Liver (tissue), 9 donors: Measurements from ENCODE around the gene RABIF. TPM values are rescaled to one million over a fixed set of nuclear protein-coding genes. Genes with fewer than 3 reads are reported as not detected.

Source experiments
- DNase-seq: peaks from one replicate; pipeline ENCODE4 v3.0.0-alpha.2; 2017; ENCODE audit warnings: low spot score
- H3K27ac ChIP-seq, 2 donors: one replicate each; pipeline ENCODE4 v1.7.0; 2013; ENCODE audit warnings: inconsistent platforms in 2 of 2, low read length in 2 of 2, control low read depth in 1 of 2, low read depth in 1 of 2, mild to moderate bottlenecking in 1 of 2
- H3K27me3 ChIP-seq, 4 donors: one replicate each; pipeline versions ENCODE4 v1.6.1 to v1.7.0; 2013; ENCODE audit warnings: low read length in 3 of 4, inconsistent platforms in 1 of 4, mild to moderate bottlenecking in 1 of 4, moderate library complexity in 1 of 4; ENCODE audit not compliant: control insufficient read depth in 4 of 4, insufficient read depth in 4 of 4
- H3K36me3 ChIP-seq, 4 donors: one replicate each; pipeline versions ENCODE4 v1.6.1 to v1.7.0; 2013; ENCODE audit warnings: low read length in 3 of 4, mild to moderate bottlenecking in 3 of 4, low read depth in 1 of 4, moderate library complexity in 1 of 4; ENCODE audit not compliant: control insufficient read depth in 4 of 4, insufficient read depth in 3 of 4
- H3K4me1 ChIP-seq, 4 donors: one replicate each; pipeline versions ENCODE4 v1.6.1 to v1.7.0; 2013; ENCODE audit warnings: low read length in 3 of 4, mild to moderate bottlenecking in 3 of 4, moderate library complexity in 1 of 4; ENCODE audit not compliant: control insufficient read depth in 4 of 4, insufficient read depth in 4 of 4
- H3K4me3 ChIP-seq, 3 donors: one replicate each; pipeline versions ENCODE4 v1.6.1 to v1.7.0; 2013; ENCODE audit warnings: low read length in 3 of 3, control low read depth in 1 of 3, low read depth in 1 of 3, mild to moderate bottlenecking in 1 of 3
- H3K9ac ChIP-seq, 2 donors: one replicate each; pipeline ENCODE4 v1.7.0; 2013; ENCODE audit warnings: low read length in 2 of 2, mild to moderate bottlenecking in 2 of 2, moderate library complexity in 2 of 2, control low read depth in 1 of 2, low read depth in 1 of 2
- H3K9me3 ChIP-seq, 4 donors: one replicate each; pipeline versions ENCODE4 v1.6.1 to v1.7.0; 2013; ENCODE audit warnings: low read length in 3 of 4; ENCODE audit not compliant: control insufficient read depth in 4 of 4
- ATF3 ChIP-seq: IDR thresholded peaks from 2 replicates; pipeline ENCODE4 v1.6.1; 2016; ENCODE audit warnings: antibody characterized with exemption
- CTCF ChIP-seq: fragments of 150-350 bp; IDR thresholded peaks from 2 replicates; pipeline ENCODE4 v1.5.1; 2017; ENCODE audit warnings: improper control_type of control experiment, low read depth, low read length; ENCODE audit not compliant: missing input control
- EGR1 ChIP-seq, 2 donors: IDR thresholded peaks; 2 replicates each; pipeline ENCODE4 v1.6.1; 2016 to 2018; ENCODE audit warnings: antibody characterized with exemption in 2 of 2, low read depth in 2 of 2
- GABPA ChIP-seq, 2 donors: IDR thresholded peaks in 1 of 2; conservative IDR thresholded peaks in 1 of 2; 2 replicates each; pipeline ENCODE4 v1.6.1; 2016; ENCODE audit warnings: antibody characterized with exemption in 2 of 2, mild to moderate bottlenecking in 1 of 2, moderate library complexity in 1 of 2
- HNF4A ChIP-seq, 2 donors: conservative IDR thresholded peaks; 2 replicates each; pipeline ENCODE4 v1.6.1; 2016; ENCODE audit warnings: antibody characterized with exemption in 2 of 2, mild to moderate bottlenecking in 2 of 2
- HNF4G ChIP-seq: IDR thresholded peaks from 2 replicates; pipeline ENCODE4 v1.6.1; 2016; ENCODE audit warnings: antibody characterized with exemption
- JUND ChIP-seq, 2 donors: IDR thresholded peaks; 2 replicates each; pipeline ENCODE4 v1.6.1; 2016; ENCODE audit warnings: antibody characterized with exemption in 2 of 2
- MAX ChIP-seq: IDR thresholded peaks from 2 replicates; pipeline ENCODE4 v1.6.1; 2016; ENCODE audit warnings: antibody characterized with exemption
- NR2F2 ChIP-seq: IDR thresholded peaks from 2 replicates; pipeline ENCODE4 v1.6.1; 2016; ENCODE audit warnings: antibody characterized with exemption
- REST ChIP-seq: IDR thresholded peaks from 2 replicates; pipeline ENCODE4 v1.6.1; 2016; ENCODE audit warnings: antibody characterized with exemption, mild to moderate bottlenecking
- RXRA ChIP-seq, 2 donors: IDR thresholded peaks; 2 replicates each; pipeline ENCODE4 v1.6.1; 2017 to 2018; ENCODE audit warnings: antibody characterized with exemption in 2 of 2, mild to moderate bottlenecking in 1 of 2
- SP1 ChIP-seq: IDR thresholded peaks from 2 replicates; pipeline ENCODE4 v1.6.1; 2018; ENCODE audit warnings: antibody characterized with exemption, mild to moderate bottlenecking
- TAF1 ChIP-seq: conservative IDR thresholded peaks from 2 replicates; pipeline ENCODE4 v1.6.1; 2016; ENCODE audit warnings: antibody characterized with exemption, mild to moderate bottlenecking
- YY1 ChIP-seq: IDR thresholded peaks from 2 replicates; pipeline ENCODE4 v1.6.1; 2016; ENCODE audit warnings: antibody characterized with exemption, mild to moderate bottlenecking
- ZBTB33 ChIP-seq: IDR thresholded peaks from 2 replicates; pipeline ENCODE4 v1.6.1; 2016; ENCODE audit warnings: antibody characterized with exemption
- WGBS: extraction: QIAGEN DNeasy Blood & Tissue Kit; methylation state at CpG from one replicate; pipeline ENCODE4 v1.1.7; 2013; 5-methylcytosine and 5-hydroxymethylcytosine counted together
- polyA plus RNA-seq, 2 donors: library from polyadenylated mRNA; stranded (reverse) in 1 of 2; unstranded in 1 of 2; fragments of 200-250 nt in 1 of 2; fragments of >200 nt in 1 of 2; fragmentation: Nextera tagmentation in 1 of 2; extraction: Ambion mirVana in 1 of 2; gene quantifications; one replicate each; pipeline versions ENCODE4 v1.2.1 to v1.2.3, GENCODE V29; 2013 to 2015
- total RNA-seq, 2 donors: library from RNA; depleted of rRNA; stranded (reverse); fragments of >200 nt; gene quantifications; one replicate each; pipeline ENCODE4 v1.2.3, GENCODE V29; 2014
- donor health status: healthy.
- donor health status: healthy.
- donor health status: healthy.
- donor health status: healthy.
- donor health status: healthy.

The RABIF gene
- total and polyA plus RNA-seq, 4 donors, result 3.6 to 7.5 (median 4.3) TPM

- peak in 1 of 2 donors; percentile 43 for TF ChIP-seq HNF4A (conservative IDR thresholded peaks at IDR 0.05)
- peak in 1 of 2 donors; percentile 53 for TF ChIP-seq GABPA (IDR thresholded peaks at IDR 0.05 in 1 of 2, conservative IDR thresholded peaks at IDR 0.05 in 1 of 2)
- TF ChIP-seq TAF1, result no peak
- TF ChIP-seq EGR1 (IDR thresholded peaks at IDR 0.05; ENCODE audit: low read depth in 2 of 2), result peak in 1 of 2 donors; percentile 42
Measured at GRCh38 chr1:202926581-202927491, 37.9 kb upstream of the RABIF start, which contains the start of gene KLHL12 (continued).

- H3K4me3 ChIP-seq, result no peak overlapping the region
- H3K27me3 ChIP-seq, result no peaks in the 10 kb centered on the region
- no peak overlapping the region for H3K27ac ChIP-seq
- DNase-seq, result no peak
- WGBS, result 94% methylated on average over 3 of the region's 3 CpGs
- peaks cover 0 to 15% (median 7%) of the 10 kb centered on the region in 4 donors for H3K36me3 ChIP-seq
- peaks cover 0 to 9% (median 7%) of the 10 kb centered on the region in 4 donors for H3K4me1 ChIP-seq
- no peaks in the 10 kb centered on the region for H3K9me3 ChIP-seq
- H3K9ac ChIP-seq, result no peak overlapping the region
- no peak for TF ChIP-seq MAX
- no peak for TF ChIP-seq YY1
- TF ChIP-seq SP1, result no peak
- TF ChIP-seq RXRA (IDR thresholded peaks at IDR 0.05), result no peak
- TF ChIP-seq ATF3, result no peak
- TF ChIP-seq NR2F2, result no peak
- no peak for TF ChIP-seq TAF1
- no peak for TF ChIP-seq CTCF
- TF ChIP-seq ZBTB33, result no peak
- TF ChIP-seq HNF4G, result no peak
- no peak for TF ChIP-seq GABPA (IDR thresholded peaks at IDR 0.05 in 1 of 2, conservative IDR thresholded peaks at IDR 0.05 in 1 of 2)
- no peak for TF ChIP-seq JUND (IDR thresholded peaks at IDR 0.05)
Measured at GRCh38 chr1:202923533-202923932, 34.6 kb upstream of the RABIF start.

- H3K4me1 ChIP-seq, result no peaks in the 10 kb centered on the region
- no peaks in the 10 kb centered on the region for H3K27me3 ChIP-seq
- no peaks in the 10 kb centered on the region for H3K9me3 ChIP-seq
- peaks cover 9 to 51% (median 35%) of the 10 kb centered on the region in 4 donors for H3K36me3 ChIP-seq
- TF ChIP-seq ATF3, result no peak
- no peak for TF ChIP-seq NR2F2
- TF ChIP-seq TAF1, result no peak
- TF ChIP-seq HNF4A (conservative IDR thresholded peaks at IDR 0.05), result no peak
- TF ChIP-seq JUND (IDR thresholded peaks at IDR 0.05), result no peak
- no peak for TF ChIP-seq HNF4G
- TF ChIP-seq EGR1 (IDR thresholded peaks at IDR 0.05; ENCODE audit: low read depth in 2 of 2), result no peak
- no peak for TF ChIP-seq SP1
- no peak for TF ChIP-seq REST
- no peak for TF ChIP-seq CTCF
- H3K4me3 ChIP-seq, result no peak overlapping the region
- no peak for DNase-seq
- no peak overlapping the region for H3K27ac ChIP-seq
- H3K9ac ChIP-seq, result no peak overlapping the region
Measured at GRCh38 chr1:202919615-202920014, 30.7 kb upstream of the RABIF start.
